NCI-H345 treated with DMSO at 0.1 percent for 48 hours (cell line): Measurements from ENCODE around the gene PRSS12.
"Not testable (repeated sequence)": the region's sequence is repeated elsewhere in the genome, so short reads cannot be mapped to it uniquely, and the experiment has no call there.

Experiments used
- DNase-seq: peaks from one replicate; lab custom pipeline; 2025; ENCODE audit not compliant: unreplicated experiment; lab: John Stamatoyannopoulos, UW

The PRSS12 gene

GRCh38 chr4:118327554-118328241 lies 25.1 kb downstream of the PRSS12 start:
- no peak for DNase-seq

GRCh38 chr4:118326585-118326984 lies 26.2 kb downstream of the PRSS12 start:
- no peak for DNase-seq

DNA sequence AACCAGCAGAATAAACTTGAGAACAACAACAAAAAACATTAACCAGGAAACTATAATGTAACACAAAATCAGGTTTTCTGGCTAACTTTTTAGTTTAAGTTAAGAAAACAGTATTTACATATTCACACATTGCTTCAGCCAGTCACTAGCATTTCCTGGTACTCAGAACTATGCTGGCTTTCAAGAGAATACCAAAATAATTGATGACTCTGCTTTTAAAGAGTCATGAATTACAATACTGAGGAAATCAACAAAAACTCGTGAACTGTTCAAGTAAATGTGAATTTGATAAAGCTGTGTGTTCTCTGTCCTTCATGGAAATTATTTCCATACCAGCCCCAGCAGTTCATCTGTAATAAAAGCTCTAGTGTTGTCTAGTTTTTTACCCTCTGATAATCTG lies 27.4 kb downstream of the PRSS12 start:
- DNase-seq = no peak

GRCh38 chr4:118322831-118323502 lies 29.8 kb downstream of the PRSS12 start:
- no peak for DNase-seq

- no peak for DNase-seq
Observed at GRCh38 chr4:118318931-118319330, 33.9 kb downstream of the PRSS12 start.

- no peak for DNase-seq
Observed at GRCh38 chr4:118317691-118318090, 35.1 kb downstream of the PRSS12 start.

DNA sequence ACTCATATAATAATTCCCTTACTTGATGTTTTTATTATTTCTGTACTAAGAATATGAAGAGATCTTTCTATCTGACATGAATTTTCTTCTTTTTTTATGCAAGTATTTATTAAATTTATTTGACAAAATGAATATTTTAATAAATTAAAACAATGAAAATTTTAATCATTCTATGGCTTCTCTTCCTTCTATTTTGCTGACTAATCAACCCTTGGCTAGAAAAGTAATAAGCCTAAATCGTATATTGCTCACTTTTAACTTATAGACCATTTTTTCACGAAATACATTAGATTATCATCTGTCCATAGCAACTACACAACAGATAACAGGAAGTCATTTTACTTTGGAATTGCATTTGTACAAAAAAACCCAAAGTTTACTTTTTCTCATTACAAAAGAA lies 38.6 kb downstream of the PRSS12 start:
- no peak for DNase-seq

GRCh38 chr4:118313098-118313497 lies 39.7 kb downstream of the PRSS12 start:
- no peak for DNase-seq

DNA sequence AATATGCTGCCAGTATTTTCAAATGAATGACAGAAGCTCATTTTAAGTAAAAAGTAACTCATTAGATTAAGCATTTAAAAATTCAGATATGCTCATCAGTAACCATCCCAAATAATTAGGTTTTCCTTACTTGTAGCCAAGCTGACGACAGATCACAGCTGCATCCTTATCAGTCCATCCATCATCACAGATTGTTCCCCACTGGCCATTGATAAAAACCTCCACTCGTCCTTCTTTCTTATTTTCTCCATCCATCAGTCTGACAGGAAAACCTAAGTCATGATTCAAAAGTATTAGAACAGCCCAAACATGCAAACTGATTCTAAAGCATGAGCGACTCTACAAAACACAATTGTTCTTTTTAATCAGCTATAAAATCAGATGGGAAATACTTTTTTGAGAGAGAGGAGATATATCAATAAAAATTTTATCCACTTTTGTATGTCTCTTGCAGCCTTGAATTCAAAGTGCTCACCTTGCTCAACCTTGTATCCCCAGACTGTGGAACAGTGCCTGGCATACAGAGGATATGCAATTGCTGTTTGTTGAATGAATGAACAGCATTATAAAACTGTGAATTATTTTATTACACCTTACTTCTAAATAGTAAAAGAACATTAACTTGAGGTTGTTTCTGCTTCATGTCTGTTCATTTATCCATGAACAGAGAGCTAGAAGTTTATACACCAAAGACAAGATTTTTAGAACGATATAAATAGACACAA lies 44.3 kb downstream of the PRSS12 start:
- DNase-seq = no peak

GRCh38 chr4:118307643-118308042 lies 45.2 kb downstream of the PRSS12 start:
- DNase-seq = no peak

DNA sequence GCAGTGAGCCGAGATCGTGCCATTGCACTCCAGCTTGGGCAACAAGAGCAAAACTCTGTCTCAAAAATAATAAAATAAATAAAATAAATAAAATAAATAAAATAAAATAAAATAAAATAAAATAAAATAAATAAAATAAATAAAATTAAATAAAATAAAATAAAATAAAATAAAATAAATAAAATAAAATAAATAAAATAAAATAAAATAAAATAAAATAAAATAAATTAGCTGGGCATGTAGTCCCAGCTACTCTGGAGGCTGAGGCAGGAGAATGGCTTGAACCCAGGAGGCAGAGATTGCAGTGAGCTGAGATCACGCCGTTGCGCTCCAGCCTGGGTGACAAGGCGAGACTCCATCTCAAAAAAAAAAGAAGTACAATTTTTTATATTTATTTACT lies 53.2 kb downstream of the PRSS12 start:
- not testable (repeated sequence) for DNase-seq

DNA sequence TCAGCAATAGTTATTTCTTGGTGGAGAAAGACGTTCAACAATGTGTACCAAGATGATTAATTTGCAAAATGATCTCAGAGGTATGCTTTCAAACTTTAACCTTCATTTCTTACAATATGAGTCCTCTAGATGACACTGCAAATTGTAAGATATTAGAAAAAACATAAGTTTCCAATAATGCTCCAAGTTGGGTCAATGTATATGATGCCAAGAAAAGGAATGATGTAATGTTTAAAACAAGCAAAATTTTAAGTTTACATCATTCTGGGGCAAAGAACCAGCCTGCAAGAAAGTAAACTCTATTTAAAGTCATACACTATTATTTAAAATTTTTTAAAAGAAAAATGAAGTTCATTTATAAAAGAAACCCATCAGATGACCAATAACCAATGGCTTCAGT lies 56.1 kb downstream of the PRSS12 start:
- DNase-seq = no peak

GRCh38 chr4:118290951-118291350 lies 61.9 kb downstream of the PRSS12 start:
- no peak for DNase-seq

- no peak for DNase-seq
Observed at GRCh38 chr4:118289794-118290193, 63.0 kb downstream of the PRSS12 start.

- DNase-seq = no peak
Observed at GRCh38 chr4:118287711-118288451, 64.9 kb downstream of the PRSS12 start.

DNA sequence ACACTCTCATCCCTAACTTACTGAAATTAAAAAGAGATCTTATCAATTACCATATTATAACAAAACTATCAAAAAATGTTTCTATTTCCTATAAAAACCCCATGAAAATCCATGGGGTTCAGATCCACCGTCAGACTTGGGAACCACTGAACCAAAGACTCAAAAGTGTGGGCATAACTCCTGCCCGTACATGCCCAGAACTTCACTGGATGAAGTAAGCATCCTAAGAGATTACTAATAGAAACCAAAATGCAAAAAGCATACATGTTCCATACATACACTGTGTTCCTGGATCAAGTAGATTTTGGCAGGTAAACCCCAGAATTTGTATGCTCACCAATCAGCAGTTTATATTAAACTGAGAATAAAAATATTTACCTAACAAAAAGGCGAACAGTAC lies 66.1 kb downstream of the PRSS12 start:
- DNase-seq = no peak

DNA sequence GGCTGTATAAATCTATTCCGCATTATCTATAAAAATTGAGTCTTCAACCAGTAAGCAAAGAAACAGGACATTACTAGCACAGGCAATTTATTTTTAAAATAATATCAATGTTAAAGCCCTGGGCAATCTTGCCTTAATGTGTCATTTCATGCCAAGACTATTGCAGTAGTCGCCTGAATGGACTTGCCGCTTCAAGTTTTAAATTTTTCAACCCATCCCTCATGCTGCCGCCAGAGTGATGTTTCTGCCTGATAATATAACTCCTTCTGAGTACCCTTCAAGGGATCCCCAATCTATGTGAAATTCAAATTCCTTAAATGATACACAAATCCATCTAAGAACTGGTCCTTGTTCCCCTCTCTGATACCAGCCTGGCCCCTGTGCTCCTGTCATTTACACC lies 66.9 kb downstream of the PRSS12 start:
- DNase-seq = no peak

DNA sequence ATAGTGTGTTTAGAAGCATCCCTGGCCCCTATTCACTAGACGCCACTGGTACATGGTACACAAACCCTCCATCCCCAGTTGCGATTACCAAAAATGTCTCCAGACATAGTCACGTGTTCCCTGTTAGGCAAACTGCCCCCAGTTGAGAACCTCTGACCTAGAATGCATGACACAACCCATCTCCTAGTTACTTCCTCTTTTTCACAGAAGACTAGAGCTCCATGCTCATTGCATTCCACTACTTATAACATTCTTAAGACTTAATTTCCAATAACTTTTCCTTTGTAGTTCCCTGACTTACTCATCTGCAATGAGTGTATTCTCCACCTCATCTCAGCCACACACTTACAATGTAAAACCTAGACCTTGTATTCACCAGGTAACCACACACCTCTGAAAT lies 68.6 kb downstream of the PRSS12 start:
- DNase-seq = no peak

- no peak for DNase-seq
Observed at GRCh38 chr4:118282692-118283091, 70.1 kb downstream of the PRSS12 start.

GRCh38 chr4:118281611-118282442 lies 71.0 kb downstream of the PRSS12 start:
- DNase-seq = no peak
